Endothelial cell of hepatic sinusoid (primary cell): ENCODE results near the gene CPT1B.
"Not testable (repeated sequence)": the region's sequence is repeated elsewhere in the genome, so short reads cannot be mapped to it uniquely, and the experiment has no call there.

Experiments used
- in situ Hi-C: cut with HindIII; loops from 2 replicates; pipeline ENCODE4 v1.10.0; 2017; ENCODE audit warnings: low sequenced_read_pairs

Gene CPT1B

GRCh38 chr22:50520184-50520583 lies 58.0 kb downstream of the CPT1B start:
- in situ Hi-C loops, result not testable (repeated sequence)

GRCh38 chr22:50519151-50519550 lies 59.1 kb downstream of the CPT1B start:
- in situ Hi-C loops, result no loop called here
